ENCODE results near the gene RWDD1.

Gene RWDD1

DNA sequence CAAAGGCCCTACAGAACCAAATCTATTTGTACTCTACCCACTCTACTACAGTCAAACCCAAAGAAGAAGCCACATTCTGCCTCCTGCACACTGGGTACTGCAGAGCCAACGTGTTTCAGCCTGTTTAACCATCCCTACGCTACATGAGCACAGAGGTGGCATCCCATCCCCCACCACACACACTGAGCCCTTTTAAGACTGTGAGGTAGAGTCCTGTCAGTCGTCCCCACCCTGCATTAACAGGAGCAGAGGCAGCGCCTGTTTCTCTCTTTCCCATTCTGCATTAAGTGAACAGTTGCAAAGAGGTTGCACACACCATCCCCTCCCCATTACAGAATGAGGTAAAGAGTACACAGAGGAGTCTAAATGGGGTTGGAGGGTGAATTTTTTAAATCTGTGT lies 39.8 kb downstream of the RWDD1 start:
- Histone ChIP-seq H3K36me3 (no peaks in the 10 kb centered on the region), H3K4me3 (ENCODE audit: low read depth in 1 of 2, low read length in 1 of 2) (no peak overlapping the region), H3K9me3 (no peaks in the 10 kb centered on the region), H3K4me1 (ENCODE audit: control insufficient read depth in 1 of 2, insufficient read depth in 1 of 2, low read depth in 1 of 2, low read length in 1 of 2) (peaks cover 4 to 6% of the 10 kb centered on the region in 2 experiments), H3K27me3 (peaks cover 51% of the 10 kb centered on the region), H3K27ac (no peak overlapping the region)
- TF ChIP-seq, protein P1, sequence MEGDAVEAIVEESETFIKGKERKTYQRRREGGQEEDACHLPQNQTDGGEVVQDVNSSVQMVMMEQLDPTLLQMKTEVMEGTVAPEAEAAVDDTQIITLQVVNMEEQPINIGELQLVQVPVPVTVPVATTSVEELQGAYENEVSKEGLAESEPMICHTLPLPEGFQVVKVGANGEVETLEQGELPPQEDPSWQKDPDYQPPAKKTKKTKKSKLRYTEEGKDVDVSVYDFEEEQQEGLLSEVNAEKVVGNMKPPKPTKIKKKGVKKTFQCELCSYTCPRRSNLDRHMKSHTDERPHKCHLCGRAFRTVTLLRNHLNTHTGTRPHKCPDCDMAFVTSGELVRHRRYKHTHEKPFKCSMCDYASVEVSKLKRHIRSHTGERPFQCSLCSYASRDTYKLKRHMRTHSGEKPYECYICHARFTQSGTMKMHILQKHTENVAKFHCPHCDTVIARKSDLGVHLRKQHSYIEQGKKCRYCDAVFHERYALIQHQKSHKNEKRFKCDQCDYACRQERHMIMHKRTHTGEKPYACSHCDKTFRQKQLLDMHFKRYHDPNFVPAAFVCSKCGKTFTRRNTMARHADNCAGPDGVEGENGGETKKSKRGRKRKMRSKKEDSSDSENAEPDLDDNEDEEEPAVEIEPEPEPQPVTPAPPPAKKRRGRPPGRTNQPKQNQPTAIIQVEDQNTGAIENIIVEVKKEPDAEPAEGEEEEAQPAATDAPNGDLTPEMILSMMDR (IDR thresholded peaks at IDR 0.05) = no peak

DNA sequence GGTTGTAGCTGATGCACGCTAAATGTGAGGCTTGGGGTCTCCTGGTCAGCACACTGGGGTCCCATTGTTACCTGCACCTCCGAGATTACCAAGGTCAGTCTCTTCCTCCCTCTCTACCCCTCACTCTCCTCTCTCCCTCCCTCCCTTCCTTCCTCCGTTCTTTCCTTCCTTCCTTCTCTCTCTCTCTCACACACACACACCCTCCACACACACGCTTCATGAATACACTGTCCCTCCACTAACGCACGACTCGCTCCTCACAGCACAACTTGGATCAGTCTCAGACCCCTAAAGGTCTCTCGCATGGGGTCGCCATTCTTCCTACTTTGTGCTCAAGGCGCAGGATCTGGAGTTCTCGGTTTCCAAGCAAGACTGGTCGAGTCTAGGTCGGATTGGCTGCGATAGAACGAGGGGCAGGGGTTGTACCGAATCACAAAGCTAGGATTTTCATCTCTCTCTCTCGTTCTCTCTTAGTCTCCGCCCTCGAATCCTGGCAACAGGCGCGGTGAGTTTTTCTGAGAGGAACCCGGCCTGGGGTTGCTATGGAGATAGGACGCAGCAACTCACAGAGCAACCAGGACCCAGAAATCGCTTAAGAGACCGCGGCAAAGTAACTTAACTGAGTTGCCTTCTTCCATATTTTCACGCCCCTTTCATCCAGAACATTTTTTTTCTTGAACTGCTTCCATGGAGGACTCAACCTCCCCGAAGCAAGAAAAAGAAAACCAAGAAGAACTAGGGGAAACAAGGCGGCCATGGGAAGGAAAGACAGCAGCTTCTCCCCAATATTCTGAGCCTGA lies 44.8 kb downstream of the RWDD1 start, which contains the start of gene RSPH4A:
RSPH4A (plus strand) TSS at position 543 of the 800 bp plus-strand sequence; CDS start at position 688, 145 bp downstream.
- Histone ChIP-seq H3K9me3 (no peaks in the 10 kb centered on the region), H3K27me3 (peaks cover 75% of the 10 kb centered on the region), H3K4me3 (ENCODE audit: low read depth in 1 of 2, low read length in 1 of 2) (peak within 1 kb of the TSS; percentile 40 to 57), H3K4me1 (ENCODE audit: control insufficient read depth in 1 of 2, insufficient read depth in 1 of 2, low read depth in 1 of 2, low read length in 1 of 2) (peaks cover 13 to 17% of the 10 kb centered on the region in 2 experiments), H3K27ac (no peak within 1 kb of the TSS), H3K36me3 (no peaks in the 10 kb centered on the region)
- TF ChIP-seq, protein P1 (IDR thresholded peaks at IDR 0.05) = no peak

DNA sequence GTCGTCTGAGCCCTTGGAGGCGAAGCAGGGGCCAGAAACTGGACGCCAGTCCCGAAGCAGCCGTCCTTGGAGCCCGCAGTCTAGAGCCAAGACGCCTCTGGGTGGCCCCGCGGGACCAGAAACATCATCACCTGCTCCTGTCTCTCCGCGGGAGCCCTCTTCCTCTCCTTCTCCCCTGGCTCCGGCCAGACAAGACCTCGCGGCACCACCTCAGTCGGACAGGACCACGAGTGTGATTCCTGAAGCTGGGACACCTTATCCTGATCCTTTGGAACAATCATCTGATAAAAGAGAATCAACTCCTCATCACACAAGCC lies 45.4 kb downstream of the RWDD1 start:
- Histone ChIP-seq H3K36me3 (no peaks in the 10 kb centered on the region), H3K4me1 (ENCODE audit: control insufficient read depth in 1 of 2, insufficient read depth in 1 of 2, low read depth in 1 of 2, low read length in 1 of 2) (peaks cover 13 to 17% of the 10 kb centered on the region in 2 experiments), H3K4me3 (ENCODE audit: low read depth in 1 of 2, low read length in 1 of 2) (peak overlapping the region; percentile 40 to 57), H3K27me3 (peaks cover 71% of the 10 kb centered on the region), H3K27ac (no peak overlapping the region), H3K9me3 (no peaks in the 10 kb centered on the region)
- TF ChIP-seq, protein P1 (IDR thresholded peaks at IDR 0.05) = no peak

DNA sequence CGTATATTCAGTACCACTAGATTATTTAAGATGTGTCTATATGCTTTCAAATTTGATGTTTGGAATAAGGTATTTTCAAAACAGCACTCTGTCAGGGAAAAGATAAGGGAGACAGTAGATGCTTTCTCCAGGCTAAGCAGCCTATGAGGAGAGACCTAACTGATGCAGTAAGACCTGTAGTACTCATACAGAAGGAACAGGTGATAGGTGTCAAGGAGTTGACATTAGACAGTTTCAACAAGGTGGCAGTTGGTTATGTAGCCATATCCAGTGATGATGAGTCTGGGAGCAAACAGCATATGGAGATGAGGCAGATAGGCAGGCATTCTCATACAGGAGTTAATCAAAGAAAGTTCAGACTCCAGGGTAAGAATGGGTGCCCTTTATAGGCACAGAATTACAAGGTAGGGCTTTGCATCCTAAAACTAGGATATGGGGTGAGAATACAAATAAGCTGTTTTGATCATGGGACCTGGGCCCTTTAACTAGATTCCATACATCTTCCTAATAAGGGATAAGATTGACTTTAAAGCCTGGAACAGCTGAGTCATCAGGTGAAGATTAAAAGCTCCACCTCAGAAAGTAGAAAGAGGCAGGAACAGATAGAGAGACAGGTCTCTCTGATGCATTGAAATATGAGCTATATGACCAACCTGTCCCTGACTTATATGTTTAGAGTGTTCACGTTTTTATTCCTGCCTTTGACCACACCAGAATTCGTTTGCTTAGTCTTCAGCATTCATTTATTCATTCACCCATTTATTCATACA lies 52.9 kb downstream of the RWDD1 start:
- peaks cover 20% of the 10 kb centered on the region for H3K27me3 ChIP-seq
- no peak overlapping the region for H3K4me3 ChIP-seq (ENCODE audit: low read depth in 1 of 2, low read length in 1 of 2)
- no peaks in the 10 kb centered on the region for H3K36me3 ChIP-seq
- peaks cover 5 to 15% of the 10 kb centered on the region in 2 experiments for H3K4me1 ChIP-seq (ENCODE audit: control insufficient read depth in 1 of 2, insufficient read depth in 1 of 2, low read depth in 1 of 2, low read length in 1 of 2)
- no peak overlapping the region for H3K27ac ChIP-seq
- H3K9me3 ChIP-seq = no peaks in the 10 kb centered on the region
- TF ChIP-seq, protein P1 (IDR thresholded peaks at IDR 0.05) = no peak

DNA sequence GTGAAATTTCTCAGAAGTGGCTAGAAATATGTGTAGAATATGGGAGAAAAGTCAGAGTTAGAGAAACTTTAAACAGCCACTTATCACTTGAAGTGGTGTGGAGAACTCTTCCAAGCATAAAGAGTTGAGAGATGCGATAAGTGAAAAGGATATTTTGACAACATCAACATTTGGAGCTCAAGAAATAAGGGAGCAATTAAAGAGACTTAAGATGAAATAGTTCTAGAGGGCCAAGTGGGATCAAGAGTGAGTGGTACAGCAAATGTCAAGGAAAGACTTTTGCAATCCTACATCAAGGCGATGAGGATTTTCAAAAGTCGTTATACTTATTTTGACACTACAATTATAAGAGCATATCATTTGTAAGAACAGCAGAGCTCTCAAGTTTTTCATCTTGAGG lies 54.6 kb downstream of the RWDD1 start:
- H3K27ac ChIP-seq = no peak overlapping the region
- peaks cover 19 to 29% of the 10 kb centered on the region in 2 experiments for H3K4me1 ChIP-seq (ENCODE audit: control insufficient read depth in 1 of 2, insufficient read depth in 1 of 2, low read depth in 1 of 2, low read length in 1 of 2)
- peaks cover 20% of the 10 kb centered on the region for H3K27me3 ChIP-seq
- H3K4me3 ChIP-seq (ENCODE audit: low read depth in 1 of 2, low read length in 1 of 2) = no peak overlapping the region
- TF ChIP-seq, protein P1 (IDR thresholded peaks at IDR 0.05) = no peak
- H3K9me3 ChIP-seq = no peaks in the 10 kb centered on the region
- H3K36me3 ChIP-seq = no peaks in the 10 kb centered on the region

Measured in neutrophil (primary cell).